H9 (cell line): ENCODE results near the gene DEDD2. TPM values are rescaled to one million over a fixed set of nuclear protein-coding genes. Genes with fewer than 3 reads are reported as not detected.

Experiments used
- DNase-seq: peaks from one replicate; pipeline ENCODE4 v3.0.0-alpha.2; 2017
- H2AFZ ChIP-seq: one replicate; pipeline ENCODE4 v1.6.1; 2013; ENCODE audit warnings: mild to moderate bottlenecking, low read length, control low read depth, moderate library complexity
- H2AK5ac ChIP-seq: 2 replicates; pipeline ENCODE4 v1.6.1; 2013; ENCODE audit warnings: low read length, control low read depth, mixed read lengths; ENCODE audit not compliant: insufficient read length
- H2BK120ac ChIP-seq: one replicate; pipeline ENCODE4 v1.6.1; 2013; ENCODE audit warnings: low read depth, mild to moderate bottlenecking, low read length, control low read depth, inconsistent platforms; ENCODE audit not compliant: poor library complexity, severe bottlenecking
- H2BK12ac ChIP-seq: 2 replicates; pipeline ENCODE4 v1.6.1; 2013; ENCODE audit warnings: low read length, control low read depth, mixed read lengths, low read depth; ENCODE audit not compliant: insufficient read length
- H2BK15ac ChIP-seq: 2 replicates; pipeline ENCODE4 v1.6.1; 2013; ENCODE audit warnings: low read depth, low read length, control low read depth
- H2BK20ac ChIP-seq: one replicate; pipeline ENCODE4 v1.6.1; 2013; ENCODE audit warnings: low read depth, mild to moderate bottlenecking, low read length, control low read depth, inconsistent platforms; ENCODE audit not compliant: poor library complexity, severe bottlenecking
- H2BK5ac ChIP-seq: 2 replicates; pipeline ENCODE4 v1.6.1; 2013; ENCODE audit warnings: low read length, control low read depth, mixed read lengths; ENCODE audit not compliant: insufficient read length
- H3K14ac ChIP-seq: 2 replicates; pipeline ENCODE4 v1.6.1; 2013; ENCODE audit warnings: low read length, control low read depth; ENCODE audit not compliant: insufficient read depth
- H3K18ac ChIP-seq: 2 replicates; pipeline ENCODE4 v1.6.1; 2013; ENCODE audit warnings: low read depth, mild to moderate bottlenecking, mixed read lengths, low read length, control low read depth; ENCODE audit not compliant: insufficient read length
- H3K23ac ChIP-seq: 2 replicates; pipeline ENCODE4 v1.6.1; 2013; ENCODE audit warnings: low read length, control low read depth, mixed read lengths, low read depth; ENCODE audit not compliant: insufficient read length
- H3K23me2 ChIP-seq: 2 replicates; pipeline ENCODE4 v1.6.1; 2013; ENCODE audit warnings: low read depth, mild to moderate bottlenecking, mixed read lengths, low read length, control low read depth; ENCODE audit not compliant: insufficient read length, poor library complexity, severe bottlenecking
- H3K27ac ChIP-seq: 2 replicates; pipeline ENCODE4 v1.5.1; 2013; ENCODE audit warnings: low read length, control low read depth, mixed read lengths, low read depth; ENCODE audit not compliant: insufficient read length
- H3K27me3 ChIP-seq: 2 replicates; pipeline ENCODE4 v1.6.1; 2013; ENCODE audit warnings: low read length, control low read depth, inconsistent platforms; ENCODE audit not compliant: insufficient read depth
- H3K4ac ChIP-seq: 2 replicates; pipeline ENCODE4 v1.6.1; 2013; ENCODE audit warnings: low read depth, mild to moderate bottlenecking, control low read depth, inconsistent platforms, low read length, moderate library complexity
- H3K4me1 ChIP-seq: 2 replicates; pipeline ENCODE4 v1.6.1; 2013; ENCODE audit warnings: low read length, control low read depth, inconsistent platforms; ENCODE audit not compliant: insufficient read depth
- H3K4me2 ChIP-seq: 2 replicates; pipeline ENCODE4 v1.6.1; 2013; ENCODE audit warnings: low read length, control low read depth, mixed read lengths; ENCODE audit not compliant: insufficient read length, insufficient read depth
- H3K56ac ChIP-seq: 2 replicates; pipeline ENCODE4 v1.6.1; 2013; ENCODE audit warnings: low read depth, mild to moderate bottlenecking, mixed read lengths, low read length, control low read depth; ENCODE audit not compliant: insufficient read length
- H3K79me1 ChIP-seq: 2 replicates; pipeline ENCODE4 v1.6.1; 2013; ENCODE audit warnings: low read depth, mild to moderate bottlenecking, moderate library complexity, low read length, control low read depth, inconsistent platforms; ENCODE audit not compliant: insufficient read depth, poor library complexity, severe bottlenecking
- H3K79me2 ChIP-seq: 2 replicates; pipeline ENCODE4 v1.6.1; 2013; ENCODE audit warnings: low read length, control low read depth, inconsistent platforms; ENCODE audit not compliant: insufficient read depth
- H3K9ac ChIP-seq: 2 replicates; pipeline ENCODE4 v1.6.1; 2013; ENCODE audit warnings: low read length, control low read depth, mixed read lengths; ENCODE audit not compliant: insufficient read length; ENCODE audit errors: extremely low read depth
- H3K9me3 ChIP-seq: one replicate; pipeline ENCODE4 v1.6.1; 2013; ENCODE audit warnings: low read depth, low read length, inconsistent platforms; ENCODE audit not compliant: control insufficient read depth
- H3T11ph ChIP-seq: one replicate; pipeline ENCODE4 v1.6.1; 2013; ENCODE audit warnings: mild to moderate bottlenecking, low read length, control low read depth, inconsistent platforms
- H4K20me1 ChIP-seq: one replicate; pipeline ENCODE4 v1.6.1; 2013; ENCODE audit not compliant: control insufficient read depth, insufficient read length, insufficient read depth
- H4K5ac ChIP-seq: 2 replicates; pipeline ENCODE4 v1.6.1; 2013; ENCODE audit warnings: low read depth, mild to moderate bottlenecking, mixed read lengths, low read length, control low read depth; ENCODE audit not compliant: insufficient read length
- H4K8ac ChIP-seq: replicated peaks from 2 replicates; pipeline ENCODE4 v1.6.1; 2013; ENCODE audit warnings: low read length, control low read depth, mixed read lengths, low read depth; ENCODE audit not compliant: insufficient read length
- H4K91ac ChIP-seq: 2 replicates; pipeline ENCODE4 v1.6.1; 2013; ENCODE audit warnings: low read depth, mild to moderate bottlenecking, moderate library complexity, mixed read lengths, low read length, control low read depth; ENCODE audit not compliant: insufficient read length
- H3K27ac Mint-ChIP-seq, 3 experiments: 2 replicates in 2 of 3; 3 replicates in 1 of 3; pipeline ENCODE4 v1.8.0; 2020 to 2021; ENCODE audit warnings: mixed read lengths in 3 of 3, mild to moderate bottlenecking in 1 of 3, moderate library complexity in 1 of 3
- H3K27me3 Mint-ChIP-seq: 2 replicates; pipeline ENCODE4 v1.8.0; 2021; ENCODE audit warnings: low read depth, mild to moderate bottlenecking, moderate library complexity, mixed read lengths
- H3K36me3 Mint-ChIP-seq, 3 experiments: 2 replicates in 2 of 3; 3 replicates in 1 of 3; pipeline ENCODE4 v1.8.0; 2020 to 2021; ENCODE audit warnings: low read depth in 3 of 3, mixed read lengths in 3 of 3; ENCODE audit not compliant: insufficient read depth in 1 of 3
- H3K4me1 Mint-ChIP-seq, 2 experiments: 2 replicates each; pipeline ENCODE4 v1.8.0; 2020; ENCODE audit warnings: mixed read lengths in 2 of 2
- H3K4me3 Mint-ChIP-seq, 2 experiments: 2 replicates in 1 of 2; 3 replicates in 1 of 2; pipeline ENCODE4 v1.8.0; 2020 to 2021; ENCODE audit warnings: mild to moderate bottlenecking in 2 of 2, mixed read lengths in 2 of 2, moderate library complexity in 1 of 2
- H3K9me3 Mint-ChIP-seq, 2 experiments: 2 replicates in 1 of 2; 3 replicates in 1 of 2; pipeline ENCODE4 v1.8.0; 2020; ENCODE audit warnings: mild to moderate bottlenecking in 2 of 2, mixed read lengths in 2 of 2, moderate library complexity in 1 of 2
- WGBS: extraction: QIAGEN DNeasy Blood & Tissue Kit; methylation state at CpG from one replicate; pipeline ENCODE4 v1.1.7; 2013; ENCODE audit warnings: missing lambda C conversion rate, low lambda C conversion rate, mixed read lengths; ENCODE audit not compliant: insufficient read length; ENCODE audit errors: extremely low coverage; 5-methylcytosine and 5-hydroxymethylcytosine counted together
- total RNA-seq: library from RNA; stranded (reverse); gene quantifications from 2 replicates; pipeline ENCODE4 v1.2.1, GENCODE V29; 2021
- TF ChIP-seq, protein P1 (sequence below): fragments of 200-600 bp; sonication (generic); conservative IDR thresholded peaks from 3 replicates; pipeline ENCODE4 v1.8.0; 2021; ENCODE audit warnings: antibody characterized with exemption, mild to moderate bottlenecking

Gene DEDD2
- total RNA-seq, 1 experiment from 2014 or later, result 32.3 TPM

DNA sequence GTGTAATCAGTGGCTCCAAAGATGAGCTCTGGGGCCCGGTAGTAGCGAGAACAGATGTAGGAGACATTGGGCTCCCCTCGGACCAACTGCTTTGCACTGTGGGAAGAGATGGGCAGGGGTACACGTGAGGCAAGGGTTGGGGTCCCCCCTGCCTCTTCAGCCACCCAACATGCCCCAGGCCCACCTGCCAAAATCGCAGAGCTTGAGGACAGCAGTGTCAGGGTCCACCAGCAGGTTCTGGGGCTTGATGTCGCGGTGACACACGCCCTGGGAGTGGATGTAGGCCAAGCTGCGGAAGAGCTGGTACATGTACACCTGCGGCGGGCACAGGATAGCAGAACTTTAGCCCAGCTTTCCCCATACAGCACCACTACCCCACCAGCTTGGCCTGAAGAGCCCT is 16.9 kb upstream of the DEDD2 start:
- H4K8ac ChIP-seq, result no peak overlapping the region
- H3K4me2 ChIP-seq, result no peak overlapping the region
- Mint-ChIP-seq H3K4me3 (no peak overlapping the region), H3K27ac (no peak overlapping the region), H3K4me1 (peaks cover 0 to 6% of the 10 kb centered on the region in 2 experiments; a peak in 1 of 4 replicates), H3K9me3 (no peaks in the 10 kb centered on the region), H3K27me3 (no peaks in the 10 kb centered on the region; the same call in 1 of the 2 replicates), H3K36me3 (peaks cover 47 to 76% (median 76%) of the 10 kb centered on the region in 3 experiments)
- H3K14ac ChIP-seq, result no peak overlapping the region
- H4K5ac ChIP-seq, result no peak overlapping the region
- H4K91ac ChIP-seq, result no peak overlapping the region
- no peak overlapping the region for H3K56ac ChIP-seq
- H3T11ph ChIP-seq, result no peak overlapping the region
- DNase-seq, result no peak
- H3K4me1 ChIP-seq, result no peaks in the 10 kb centered on the region
- WGBS, result no CpG with 5 or more reads among the region's 11 CpGs
- no peak overlapping the region for H2BK15ac ChIP-seq
- H3K27ac ChIP-seq, result no peak overlapping the region
- no peaks in the 10 kb centered on the region for H3K79me2 ChIP-seq
- H2AFZ ChIP-seq, result no peak overlapping the region
- no peak overlapping the region for H2BK12ac ChIP-seq
- H2BK20ac ChIP-seq, result no peak overlapping the region
- no peak overlapping the region for H3K18ac ChIP-seq
- no peaks in the 10 kb centered on the region for H3K79me1 ChIP-seq
- H3K23ac ChIP-seq, result no peak overlapping the region
- H3K9ac ChIP-seq, result no peak overlapping the region
- no peak overlapping the region for H2BK5ac ChIP-seq
- no peaks in the 10 kb centered on the region for H3K27me3 ChIP-seq
- TF ChIP-seq, protein P1, sequence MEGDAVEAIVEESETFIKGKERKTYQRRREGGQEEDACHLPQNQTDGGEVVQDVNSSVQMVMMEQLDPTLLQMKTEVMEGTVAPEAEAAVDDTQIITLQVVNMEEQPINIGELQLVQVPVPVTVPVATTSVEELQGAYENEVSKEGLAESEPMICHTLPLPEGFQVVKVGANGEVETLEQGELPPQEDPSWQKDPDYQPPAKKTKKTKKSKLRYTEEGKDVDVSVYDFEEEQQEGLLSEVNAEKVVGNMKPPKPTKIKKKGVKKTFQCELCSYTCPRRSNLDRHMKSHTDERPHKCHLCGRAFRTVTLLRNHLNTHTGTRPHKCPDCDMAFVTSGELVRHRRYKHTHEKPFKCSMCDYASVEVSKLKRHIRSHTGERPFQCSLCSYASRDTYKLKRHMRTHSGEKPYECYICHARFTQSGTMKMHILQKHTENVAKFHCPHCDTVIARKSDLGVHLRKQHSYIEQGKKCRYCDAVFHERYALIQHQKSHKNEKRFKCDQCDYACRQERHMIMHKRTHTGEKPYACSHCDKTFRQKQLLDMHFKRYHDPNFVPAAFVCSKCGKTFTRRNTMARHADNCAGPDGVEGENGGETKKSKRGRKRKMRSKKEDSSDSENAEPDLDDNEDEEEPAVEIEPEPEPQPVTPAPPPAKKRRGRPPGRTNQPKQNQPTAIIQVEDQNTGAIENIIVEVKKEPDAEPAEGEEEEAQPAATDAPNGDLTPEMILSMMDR, result no peak
- H4K20me1 ChIP-seq, result no peaks in the 10 kb centered on the region
- H3K9me3 ChIP-seq, result no peaks in the 10 kb centered on the region
- no peak overlapping the region for H3K4ac ChIP-seq
- no peak overlapping the region for H2AK5ac ChIP-seq
- no peaks in the 10 kb centered on the region for H3K23me2 ChIP-seq
- no peak overlapping the region for H2BK120ac ChIP-seq
